Measurements from ENCODE around the gene UGT1A10. TPM values are rescaled to one million over a fixed set of nuclear protein-coding genes. Genes with fewer than 3 reads are reported as not detected.

Gene UGT1A10
- total RNA-seq, 1 donor, result not detected

GRCh38 chr2:233821196-233821595 is 184.9 kb downstream of the UGT1A10 start:
- DNase-seq (ENCODE audit: low read depth), result no peak
- TF ChIP-seq CTCF (IDR thresholded peaks at IDR 0.05; ENCODE audit: insufficient read depth, low read depth, low read length), result no peak
- no peak overlapping the region for H3K4me3 ChIP-seq (ENCODE audit: low read depth, low read length)

DNA sequence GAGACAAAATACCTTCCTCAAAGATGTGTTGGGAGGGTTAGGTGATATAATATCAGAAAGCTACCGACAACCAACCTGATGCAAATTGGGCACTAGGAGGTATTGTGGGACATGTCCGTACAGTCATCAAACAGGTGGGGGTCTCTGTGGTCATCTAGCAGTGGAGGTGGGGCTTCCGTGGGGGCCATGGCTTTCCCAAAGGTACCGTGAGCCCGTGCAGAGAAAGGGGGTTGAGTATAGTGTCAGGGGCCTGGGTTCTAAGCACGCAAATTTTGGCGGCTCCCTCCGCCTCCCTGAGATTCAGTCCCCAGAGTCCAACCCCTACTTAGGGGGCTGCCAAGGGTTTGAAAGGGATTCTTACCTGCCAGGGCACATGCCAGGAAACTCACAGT is 185.5 kb downstream of the UGT1A10 start:
- no peak for TF ChIP-seq CTCF (IDR thresholded peaks at IDR 0.05; ENCODE audit: insufficient read depth, low read depth, low read length)
- no peak for DNase-seq (ENCODE audit: low read depth)
- H3K4me3 ChIP-seq (ENCODE audit: low read depth, low read length), result no peak overlapping the region

DNA sequence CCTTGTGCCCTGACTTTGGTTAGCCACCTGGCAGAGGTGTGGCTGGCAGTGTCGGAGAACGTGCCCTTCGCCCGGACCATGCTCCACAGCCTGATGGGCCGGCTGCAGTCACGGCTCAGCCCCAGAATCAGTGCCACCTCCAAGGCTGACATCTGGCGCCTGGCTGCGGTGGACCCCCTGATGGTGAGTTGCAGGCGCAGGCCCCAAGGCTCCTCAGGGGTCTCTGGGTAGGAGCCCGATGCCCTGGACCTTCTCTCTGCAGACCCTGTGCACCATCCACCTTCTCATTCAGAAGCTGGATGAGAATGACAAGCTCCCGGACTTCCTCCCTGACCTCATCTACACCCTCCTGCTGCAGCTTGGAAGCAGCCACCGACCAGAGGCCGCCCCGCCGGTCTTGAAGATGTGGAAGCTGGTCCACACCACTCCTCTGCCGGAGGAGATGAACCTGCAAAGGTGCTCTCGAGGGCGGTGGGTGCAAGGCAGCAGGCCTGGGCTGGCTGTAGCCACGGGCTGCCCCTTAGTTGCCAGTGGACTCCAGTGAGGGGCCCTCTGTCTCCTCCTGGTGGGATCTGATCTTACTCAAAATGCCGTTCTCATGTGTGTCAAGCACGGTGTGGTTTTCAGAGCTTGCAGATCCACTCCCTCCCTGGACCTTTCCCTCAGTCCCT is 186.0 kb downstream of the UGT1A10 start:
- no peak overlapping the region for H3K4me3 ChIP-seq (ENCODE audit: low read depth, low read length)
- no peak for DNase-seq (ENCODE audit: low read depth)
- no peak for TF ChIP-seq CTCF (IDR thresholded peaks at IDR 0.05; ENCODE audit: insufficient read depth, low read depth, low read length)

Other genes with a start within 250 kb of the UGT1A10 start
- 28.3 and 48.8 TPM in 2 replicates for gene USP40, start 69.7 kb upstream of the UGT1A10 start, total RNA-seq
- gene UGT1A8, start 18.8 kb upstream of the UGT1A10 start, total RNA-seq, result under 0.01 TPM in 1 of 2 replicates, not detected in the other
- not detected in 2 replicates for gene UGT1A9, start 35.5 kb downstream of the UGT1A10 start, total RNA-seq
- gene UGT1A7, start 45.5 kb downstream of the UGT1A10 start, total RNA-seq, result not detected in 2 replicates
- not detected in 2 replicates for gene UGT1A6, start 56.4 kb downstream of the UGT1A10 start, total RNA-seq
- gene UGT1A5, start 76.5 kb downstream of the UGT1A10 start, total RNA-seq, result not detected in 2 replicates
- not detected in 2 replicates for gene UGT1A4, start 82.3 kb downstream of the UGT1A10 start, total RNA-seq
- not detected in 2 replicates for gene UGT1A3, start 92.6 kb downstream of the UGT1A10 start, total RNA-seq
- not detected in 2 replicates for gene UGT1A1, start 123.8 kb downstream of the UGT1A10 start, total RNA-seq
- not detected in 2 replicates for gene MROH2A, start 141.9 kb downstream of the UGT1A10 start, total RNA-seq
- gene HJURP, start 218.1 kb downstream of the UGT1A10 start, total RNA-seq, result 12.2 and 27.2 TPM in 2 replicates